ENCODE measurements around the gene EEIG1. TPM values are rescaled to one million over a fixed set of nuclear protein-coding genes. Genes with fewer than 3 reads are reported as not detected.

EEIG1 gene
- total RNA-seq, 3 donors from 2014 or later: 127 to 168 (median 144) TPM

GRCh38 chr9:127974001-127974768 lies 6.6 kb downstream of the EEIG1 start:
- Histone ChIP-seq H3K4me1 (ENCODE audit: low read depth) (peaks cover 96% of the 10 kb centered on the region), H3K4me3 (no peak overlapping the region), H3K9me3 (no peaks in the 10 kb centered on the region), H3K36me3 (ENCODE audit: low read depth) (no peaks in the 10 kb centered on the region)
- TF ChIP-seq CTCF (IDR thresholded peaks at IDR 0.05): no peak
- ATAC-seq: no peak
- DNase-seq: no peak
- intact Hi-C loops (cut with DNase I, micrococcal nuclease): no loop called here

GRCh38 chr9:127973169-127974000 lies 7.4 kb downstream of the EEIG1 start:
- intact Hi-C loops (cut with DNase I, micrococcal nuclease): no loop called here
- peak; percentile 1 for ATAC-seq

GRCh38 chr9:127972236-127972871 lies 8.4 kb downstream of the EEIG1 start:
- no peak for TF ChIP-seq CTCF (IDR thresholded peaks at IDR 0.05)
- ATAC-seq: no peak
- H3K4me3 ChIP-seq: no peak overlapping the region
- no peaks in the 10 kb centered on the region for H3K36me3 ChIP-seq (ENCODE audit: low read depth)
- intact Hi-C loops (cut with DNase I, micrococcal nuclease): no loop called here
- peak in 2 of 3 donors; percentile 41 to 64 for DNase-seq
- H3K4me1 ChIP-seq (ENCODE audit: low read depth): peaks cover 98% of the 10 kb centered on the region
- no peaks in the 10 kb centered on the region for H3K9me3 ChIP-seq

More at GRCh38 chr9:127973169-127974000, 7.4 kb downstream of the EEIG1 start:
- Histone ChIP-seq H3K4me1 (ENCODE audit: low read depth) (peaks cover 99% of the 10 kb centered on the region), H3K9me3 (no peaks in the 10 kb centered on the region), H3K4me3 (no peak overlapping the region), H3K36me3 (ENCODE audit: low read depth) (no peaks in the 10 kb centered on the region)
- TF ChIP-seq CTCF (IDR thresholded peaks at IDR 0.05): no peak
- DNase-seq: peak in 2 of 3 donors; percentile 48 to 65

GRCh38 chr9:127971357-127972235 lies 9.2 kb downstream of the EEIG1 start:
- no peak for TF ChIP-seq CTCF (IDR thresholded peaks at IDR 0.05)
- no peak overlapping the region for H3K4me3 ChIP-seq
- intact Hi-C loops (cut with DNase I, micrococcal nuclease): no loop called here
- no peaks in the 10 kb centered on the region for H3K9me3 ChIP-seq
- ATAC-seq (no peak), DNase-seq (peak in 2 of 3 donors; percentile 49 to 61)
- no peaks in the 10 kb centered on the region for H3K36me3 ChIP-seq (ENCODE audit: low read depth)
- peaks cover 98% of the 10 kb centered on the region for H3K4me1 ChIP-seq (ENCODE audit: low read depth)

All from mucosa of descending colon (tissue), 3 donors.